Diencephalon (tissue), 1 donor: ENCODE data around the gene OR5T3. TPM values are rescaled to one million over a fixed set of nuclear protein-coding genes. Genes with fewer than 3 reads are reported as not detected.

Experiments used
- total RNA-seq: library from RNA; depleted of rRNA; stranded (reverse); fragments of >200 nt; gene quantifications from one replicate; pipeline ENCODE4 v1.2.3, GENCODE V29; 2014

OR5T3 gene
- not detected for total RNA-seq

GRCh38 chr11:56251954-56252353 lies at the start of gene OR5T3:
TSS of gene OR5T3 (plus strand) at chr11:56252254. CDS start at chr11:56252254, 0 bp downstream.

GRCh38 chr11:56234155-56234554 lies 17.9 kb upstream of the OR5T3 start, which contains the start of gene OR5T2:
TSS of gene OR5T2 (minus strand) at chr11:56234255. CDS start at chr11:56233062, 1,193 bp downstream.

GRCh38 chr11:56273854-56274253 lies 21.8 kb downstream of the OR5T3 start, which contains the start of gene OR5T1:
TSS of gene OR5T1 (plus strand) at chr11:56274154. CDS start at chr11:56275639, 1,485 bp downstream.

GRCh38 chr11:56292154-56292553 lies 40.1 kb downstream of the OR5T3 start, which contains the start of gene OR8H1:
TSS of gene OR8H1 (minus strand) at chr11:56292254. CDS start at chr11:56291062, 1,192 bp downstream.

Other genes starting within 250 kb of the OR5T3 start
- not detected for gene OR5AS1, start 224.6 kb upstream of the OR5T3 start, total RNA-seq
- not detected for gene OR8I2, start 158.9 kb upstream of the OR5T3 start, total RNA-seq
- not detected for gene OR8H2, start 148.6 kb upstream of the OR5T3 start, total RNA-seq
- not detected for gene OR8H3, start 129.9 kb upstream of the OR5T3 start, total RNA-seq
- not detected for gene OR8J3, start 112.1 kb upstream of the OR5T3 start, total RNA-seq
- gene OR8K5, start 91.9 kb upstream of the OR5T3 start, total RNA-seq: not detected
- gene OR5J2, start 75.6 kb upstream of the OR5T3 start, total RNA-seq: not detected
- not detected for gene OR5T2, start 18.0 kb upstream of the OR5T3 start, total RNA-seq
- gene OR5T1, start 21.9 kb downstream of the OR5T3 start, total RNA-seq: not detected
- gene OR8H1, start 40.0 kb downstream of the OR5T3 start, total RNA-seq: not detected
- gene OR8K3, start 62.9 kb downstream of the OR5T3 start, total RNA-seq: not detected
- not detected for gene OR8K1, start 93.8 kb downstream of the OR5T3 start, total RNA-seq
- gene OR8J1, start 102.0 kb downstream of the OR5T3 start, total RNA-seq: not detected
- not detected for gene OR8U1, start 123.4 kb downstream of the OR5T3 start, total RNA-seq
- not detected for gene OR5AL1, start 160.4 kb downstream of the OR5T3 start, total RNA-seq
- not detected for gene OR5M3, start 221.1 kb downstream of the OR5T3 start, total RNA-seq
- not detected for gene OR5M8, start 239.1 kb downstream of the OR5T3 start, total RNA-seq